ENCODE results near the gene CST1.
"Not testable (repeated sequence)": the region's sequence is repeated elsewhere in the genome, so short reads cannot be mapped to it uniquely, and the experiment has no call there.

Gene CST1

DNA sequence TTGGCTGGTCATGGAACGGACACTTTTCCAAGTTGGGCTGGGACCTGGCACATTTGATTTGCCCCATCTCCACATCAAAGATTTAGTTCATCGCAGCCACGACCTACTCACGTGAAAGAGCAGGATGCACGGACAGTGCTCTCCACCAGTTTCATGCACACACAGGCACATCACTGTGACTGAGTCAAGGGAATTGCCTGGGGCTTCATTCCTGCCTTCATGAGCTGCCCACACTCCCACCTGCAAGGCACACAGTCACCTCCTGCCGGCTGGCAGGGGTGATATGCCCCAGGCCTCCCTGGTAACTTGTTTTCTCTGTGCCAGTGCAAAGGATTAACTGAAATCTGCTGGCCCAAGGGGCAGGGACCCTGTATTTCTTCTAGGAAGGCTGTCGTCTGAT lies 23.3 kb upstream of the CST1 start:
- TF ChIP-seq Cebpa-rat (IDR thresholded peaks at IDR 0.05): no peak
- Histone ChIP-seq H4K20me1 (no peaks in the 10 kb centered on the region), H3K27ac (no peak overlapping the region), H3K4me3 (no peak overlapping the region), H3K9me3 (no peaks in the 10 kb centered on the region), H3K4me1 (peaks cover 48% of the 10 kb centered on the region), H3K9ac (no peak overlapping the region), H3K4me2 (no peak overlapping the region), H3K36me3 (no peaks in the 10 kb centered on the region), H3K27me3 (no peaks in the 10 kb centered on the region)

DNA sequence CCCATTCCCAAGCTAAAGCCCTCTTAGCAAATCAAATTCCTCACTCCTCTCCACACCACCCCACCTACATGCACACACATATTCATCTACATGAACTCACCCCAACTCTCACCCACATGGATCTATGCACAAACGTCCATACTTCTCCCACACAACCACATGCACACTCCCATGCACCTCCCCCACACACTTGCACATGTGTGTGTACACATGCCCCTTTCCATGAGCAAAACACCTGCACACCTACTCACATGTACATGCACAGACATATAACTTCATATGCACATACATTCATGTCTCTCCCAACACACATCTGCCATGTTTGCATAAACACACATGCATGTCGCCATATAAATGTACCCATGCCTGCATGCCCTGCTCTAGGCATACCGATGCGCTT lies 22.8 kb upstream of the CST1 start:
- Histone ChIP-seq H3K27ac (no peak overlapping the region), H3K4me1 (peaks cover 44% of the 10 kb centered on the region), H3K36me3 (no peaks in the 10 kb centered on the region), H3K27me3 (no peaks in the 10 kb centered on the region), H3K9ac (no peak overlapping the region), H3K4me3 (no peak overlapping the region), H3K9me3 (no peaks in the 10 kb centered on the region), H3K4me2 (peak overlapping the region; percentile 17; the same call in 1 of the 2 replicates), H4K20me1 (no peaks in the 10 kb centered on the region)
- TF ChIP-seq Cebpa-rat (IDR thresholded peaks at IDR 0.05): no peak

DNA sequence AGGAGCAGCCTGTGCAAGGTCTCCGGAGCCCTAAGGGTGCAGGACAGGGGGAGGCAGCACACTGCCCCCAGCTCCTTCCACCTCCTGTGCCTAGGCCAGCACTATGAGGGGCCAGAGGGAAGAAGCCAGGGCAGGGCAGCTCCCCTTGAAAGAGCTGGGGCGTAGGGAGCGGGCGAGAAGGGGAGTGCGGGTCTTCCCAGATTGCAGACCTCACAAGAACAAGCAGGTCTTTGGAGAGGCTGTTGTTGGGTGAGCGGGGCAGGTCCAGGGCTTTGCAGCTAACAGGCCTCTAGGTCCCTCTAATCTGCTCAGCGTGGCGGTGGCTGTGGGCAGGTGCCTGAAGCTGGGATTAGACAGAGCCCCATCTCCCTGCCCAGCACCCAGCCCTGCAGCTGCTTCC lies 22.4 kb upstream of the CST1 start:
- Histone ChIP-seq H3K9ac (no peak overlapping the region), H3K9me3 (no peaks in the 10 kb centered on the region), H3K27me3 (no peaks in the 10 kb centered on the region), H3K36me3 (no peaks in the 10 kb centered on the region), H4K20me1 (no peaks in the 10 kb centered on the region), H3K27ac (no peak overlapping the region), H3K4me1 (peaks cover 39% of the 10 kb centered on the region), H3K4me2 (peak overlapping the region; percentile 17; the same call in 1 of the 2 replicates), H3K4me3 (no peak overlapping the region)
- no peak for TF ChIP-seq Cebpa-rat (IDR thresholded peaks at IDR 0.05)

DNA sequence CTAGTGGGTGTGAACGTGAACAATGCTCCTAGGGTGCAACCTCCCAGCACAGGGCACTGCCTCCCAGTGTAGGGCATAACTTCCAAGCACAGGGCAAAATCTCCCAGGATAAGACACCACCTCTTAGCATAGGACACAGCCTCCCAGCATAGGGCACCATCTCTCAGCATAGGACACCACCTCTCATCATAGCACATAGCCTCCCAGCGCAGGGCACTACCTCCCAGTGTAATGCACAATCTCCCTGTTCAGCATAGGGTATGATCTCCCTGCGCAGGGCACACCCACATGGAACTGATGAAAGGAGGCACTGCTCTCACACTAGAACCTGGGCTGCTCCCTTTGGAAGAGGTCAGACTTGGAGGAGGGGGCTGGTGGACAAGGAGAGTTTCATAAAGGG lies 21.3 kb upstream of the CST1 start:
- Histone ChIP-seq H3K4me1 (peaks cover 36% of the 10 kb centered on the region), H4K20me1 (no peaks in the 10 kb centered on the region), H3K9ac (no peak overlapping the region), H3K4me2 (no peak overlapping the region), H3K27ac (no peak overlapping the region), H3K27me3 (no peaks in the 10 kb centered on the region), H3K36me3 (no peaks in the 10 kb centered on the region), H3K4me3 (no peak overlapping the region), H3K9me3 (no peaks in the 10 kb centered on the region)
- TF ChIP-seq Cebpa-rat (IDR thresholded peaks at IDR 0.05): no peak

DNA sequence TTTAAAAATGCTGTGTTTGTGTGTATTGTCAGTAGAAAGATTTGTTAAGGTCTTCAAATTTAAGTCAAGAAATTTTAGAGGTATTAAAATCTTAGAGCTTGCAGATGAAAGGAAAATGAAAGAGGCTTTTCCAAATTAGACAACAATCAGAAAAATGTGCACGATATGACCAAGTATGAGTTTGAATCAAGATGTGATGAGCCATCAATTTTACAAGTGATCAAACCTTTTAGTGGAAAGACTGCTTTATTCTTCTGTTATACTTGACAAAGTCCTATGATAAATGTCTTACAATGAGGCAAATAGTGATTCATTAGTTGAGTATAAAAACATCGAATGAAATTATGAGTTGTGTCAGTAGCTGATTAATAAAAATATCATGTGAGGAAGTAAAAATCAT lies 19.6 kb upstream of the CST1 start:
- H3K27ac ChIP-seq: no peak overlapping the region

DNA sequence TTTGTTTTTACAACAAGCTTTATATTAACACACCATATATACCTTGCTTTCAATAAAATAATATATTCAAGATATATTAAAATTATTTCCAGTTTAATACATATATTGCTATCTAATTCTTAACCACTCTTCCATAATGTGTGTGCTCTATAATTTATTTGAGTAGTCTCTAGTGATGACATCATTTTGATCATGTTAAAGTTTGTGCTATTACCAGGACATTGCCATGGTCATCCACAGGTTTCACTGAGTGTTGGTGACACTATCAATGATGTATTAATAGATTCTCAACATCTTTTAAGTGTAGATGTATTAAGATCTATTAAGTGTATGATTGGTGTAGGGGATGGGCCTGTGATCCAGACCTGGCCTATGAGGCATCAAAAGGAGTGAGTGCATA lies 17.8 kb upstream of the CST1 start:
- not testable (repeated sequence) for H3K36me3 ChIP-seq, H3K4me1 ChIP-seq

More for the DNA sequence above, 19.6 kb upstream of the CST1 start:
- H3K9me3 ChIP-seq: no peaks in the 10 kb centered on the region
- H3K4me3 ChIP-seq: no peak overlapping the region
- H3K36me3 ChIP-seq: no peaks in the 10 kb centered on the region
- no peaks in the 10 kb centered on the region for H3K27me3 ChIP-seq
- H4K20me1 ChIP-seq: no peaks in the 10 kb centered on the region
- TF ChIP-seq Cebpa-rat (IDR thresholded peaks at IDR 0.05): no peak
- no peak overlapping the region for H3K9ac ChIP-seq
- H3K4me1 ChIP-seq: peaks cover 22% of the 10 kb centered on the region
- H3K4me2 ChIP-seq: no peak overlapping the region

DNA sequence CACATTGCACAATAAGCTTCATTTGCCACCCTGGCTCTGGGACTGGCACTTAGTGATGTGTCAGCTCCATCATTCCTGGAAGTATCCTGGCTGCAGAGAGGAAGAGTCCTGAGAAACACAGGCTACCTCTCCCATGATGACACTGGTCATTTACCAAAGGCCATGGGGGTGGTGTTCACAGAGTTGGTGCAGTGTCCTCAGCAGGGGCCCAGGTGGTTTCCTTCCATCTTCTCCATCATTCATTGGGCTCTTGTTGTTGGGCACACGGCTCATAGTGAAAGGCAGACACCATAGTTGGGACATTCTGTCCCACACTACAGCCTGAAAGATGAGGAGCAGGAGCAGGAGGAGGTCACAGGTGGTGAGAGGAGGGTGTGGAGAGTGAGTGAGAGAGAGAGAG lies 15.8 kb upstream of the CST1 start:
- TF ChIP-seq Cebpa-rat (IDR thresholded peaks at IDR 0.05): no peak
- no peak overlapping the region for H3K27ac ChIP-seq

More for the DNA sequence above, 17.8 kb upstream of the CST1 start:
- not testable (repeated sequence) for H3K4me2 ChIP-seq, H3K27me3 ChIP-seq, H3K4me3 ChIP-seq, H3K9me3 ChIP-seq, H4K20me1 ChIP-seq, H3K9ac ChIP-seq, H3K27ac ChIP-seq

DNA sequence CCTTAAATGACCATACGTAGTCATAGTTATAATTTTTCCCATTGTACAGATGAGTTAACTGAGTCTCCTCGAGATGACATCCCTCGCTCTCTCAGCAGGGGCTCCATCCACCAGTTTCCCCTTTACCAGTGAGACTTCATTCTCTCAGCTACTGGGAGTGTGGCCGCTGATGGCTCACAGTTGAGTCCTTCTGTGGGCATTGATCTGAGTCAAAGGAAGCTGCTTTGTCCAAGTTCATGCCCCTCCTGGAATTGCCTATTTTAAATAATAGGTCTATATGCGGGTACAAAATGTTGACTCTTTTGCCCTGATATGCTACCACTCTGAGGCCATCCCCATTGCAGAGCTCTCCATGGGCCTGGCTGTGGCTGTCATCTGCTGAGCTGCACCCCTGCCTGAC lies 14.8 kb upstream of the CST1 start:
- H3K4me2 ChIP-seq: no peak overlapping the region
- H3K9ac ChIP-seq: no peak overlapping the region
- no peaks in the 10 kb centered on the region for H3K9me3 ChIP-seq
- H3K27me3 ChIP-seq: no peaks in the 10 kb centered on the region
- no peaks in the 10 kb centered on the region for H4K20me1 ChIP-seq
- no peak overlapping the region for H3K4me3 ChIP-seq
- H3K27ac ChIP-seq: no peak overlapping the region
- H3K36me3 ChIP-seq: no peaks in the 10 kb centered on the region
- TF ChIP-seq Cebpa-rat (IDR thresholded peaks at IDR 0.05): no peak
- H3K4me1 ChIP-seq: no peaks in the 10 kb centered on the region

More for the DNA sequence above, 15.8 kb upstream of the CST1 start:
- Histone ChIP-seq H3K9me3 (no peaks in the 10 kb centered on the region), H3K36me3 (no peaks in the 10 kb centered on the region), H4K20me1 (no peaks in the 10 kb centered on the region), H3K4me3 (no peak overlapping the region), H3K9ac (no peak overlapping the region), H3K4me1 (no peaks in the 10 kb centered on the region), H3K4me2 (no peak overlapping the region), H3K27me3 (no peaks in the 10 kb centered on the region)

DNA sequence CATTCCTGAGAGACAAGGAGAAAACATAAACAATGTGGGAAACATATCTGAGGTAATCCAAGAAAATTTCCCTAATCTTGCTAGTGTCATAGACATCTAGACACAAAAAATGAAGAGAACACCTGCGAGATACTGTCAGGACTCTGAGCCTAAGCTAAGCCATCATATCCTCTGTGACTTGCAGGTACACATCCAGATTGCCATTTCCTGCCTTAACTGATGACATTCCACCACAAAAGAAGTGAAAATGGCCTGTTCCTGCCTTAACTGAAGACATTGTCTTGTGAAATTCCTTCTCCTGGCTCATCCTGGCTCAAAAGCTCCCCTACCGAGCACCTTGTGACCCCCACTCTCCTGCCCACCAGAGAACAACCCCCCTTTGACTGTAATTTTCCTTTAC lies 13.9 kb upstream of the CST1 start:
- not testable (repeated sequence) for H3K27ac ChIP-seq, H3K36me3 ChIP-seq, H3K9ac ChIP-seq, H3K4me2 ChIP-seq, H3K4me3 ChIP-seq, H4K20me1 ChIP-seq, H3K27me3 ChIP-seq, H3K4me1 ChIP-seq, H3K9me3 ChIP-seq

DNA sequence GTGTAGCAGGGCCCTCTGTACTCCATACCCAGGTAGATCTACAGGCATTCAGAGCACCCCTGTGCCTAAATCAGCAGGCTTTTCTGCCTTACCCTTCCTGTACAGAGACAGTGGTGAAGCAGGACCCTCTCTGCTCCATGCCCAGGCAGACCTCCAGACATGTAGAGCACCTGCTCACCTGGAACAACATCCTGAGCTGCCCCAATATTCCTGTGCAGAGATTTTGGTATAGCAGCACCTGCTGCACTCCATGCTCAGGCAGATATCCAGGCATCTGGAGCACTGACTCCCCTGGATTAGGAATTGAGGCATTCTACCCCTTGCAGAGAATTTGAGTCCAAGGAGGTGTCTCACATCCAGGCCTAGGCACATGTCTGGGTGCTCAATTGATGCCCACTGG lies 12.6 kb upstream of the CST1 start:
- H3K9me3 ChIP-seq: no peaks in the 10 kb centered on the region
- no peak for TF ChIP-seq Cebpa-rat (IDR thresholded peaks at IDR 0.05)
- no peak overlapping the region for H3K4me3 ChIP-seq
- H3K27ac ChIP-seq: no peak overlapping the region
- H3K4me2 ChIP-seq: no peak overlapping the region
- H4K20me1 ChIP-seq: no peaks in the 10 kb centered on the region
- H3K4me1 ChIP-seq: no peaks in the 10 kb centered on the region
- H3K27me3 ChIP-seq: no peaks in the 10 kb centered on the region
- H3K9ac ChIP-seq: no peak overlapping the region
- H3K36me3 ChIP-seq: no peaks in the 10 kb centered on the region

DNA sequence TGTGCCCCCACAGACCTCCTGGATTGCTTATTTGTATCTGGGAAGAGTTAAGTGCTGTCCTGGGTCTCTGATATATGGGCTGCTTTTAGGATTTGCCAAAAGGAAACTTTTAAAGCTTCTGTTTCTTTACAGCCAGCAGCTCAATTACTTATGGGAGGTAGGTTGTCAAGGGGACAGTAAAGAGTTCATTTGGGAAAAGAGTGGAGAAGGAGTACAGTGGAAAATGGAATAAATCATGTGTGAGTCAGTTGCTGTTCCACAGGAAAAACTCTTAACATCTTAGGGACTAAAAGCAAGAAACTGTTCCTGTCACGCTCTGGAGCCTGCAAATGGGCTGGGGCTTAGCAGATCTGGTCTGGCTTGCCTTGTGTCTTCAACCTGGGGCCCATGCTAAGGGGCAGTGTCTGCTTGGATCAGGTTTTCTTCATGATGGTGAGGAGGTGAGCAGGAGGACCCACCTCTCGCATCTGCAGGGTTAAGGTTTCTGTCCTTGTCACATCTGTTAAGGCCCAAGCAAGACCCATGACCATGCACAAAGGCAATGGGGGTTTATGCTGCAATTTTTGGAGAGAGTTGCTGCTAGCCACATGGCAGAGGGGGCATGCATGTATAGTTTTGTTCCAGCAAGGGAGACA lies 8.7 kb upstream of the CST1 start:
- no peaks in the 10 kb centered on the region for H3K36me3 ChIP-seq
- H3K4me2 ChIP-seq: no peak overlapping the region
- no peaks in the 10 kb centered on the region for H4K20me1 ChIP-seq
- no peaks in the 10 kb centered on the region for H3K4me1 ChIP-seq
- no peaks in the 10 kb centered on the region for H3K9me3 ChIP-seq
- H3K9ac ChIP-seq: no peak overlapping the region
- H3K27me3 ChIP-seq: no peaks in the 10 kb centered on the region
- TF ChIP-seq Cebpa-rat (IDR thresholded peaks at IDR 0.05): no peak
- H3K4me3 ChIP-seq: no peak overlapping the region
- no peak overlapping the region for H3K27ac ChIP-seq

DNA sequence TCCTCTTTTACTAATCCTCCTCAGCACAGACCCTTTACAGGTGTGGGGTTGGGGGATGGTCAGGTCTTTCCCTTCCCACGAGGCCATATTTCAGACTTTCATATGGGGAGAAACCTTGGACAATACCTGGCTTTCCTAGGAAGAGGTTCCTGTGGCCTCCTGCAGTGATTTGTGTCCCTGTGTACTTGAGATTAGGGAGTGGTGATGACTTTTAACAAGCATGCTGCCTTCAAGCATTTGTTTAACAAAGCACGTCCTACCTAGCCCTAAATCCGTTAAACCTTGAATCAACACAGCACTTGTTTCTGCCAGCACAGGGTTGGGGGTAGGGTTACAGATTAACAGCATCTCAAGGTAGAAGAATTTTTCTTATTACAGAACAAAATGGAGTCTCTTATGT lies 6.1 kb upstream of the CST1 start:
- not testable (repeated sequence) for H3K27me3 ChIP-seq, H3K4me3 ChIP-seq, H4K20me1 ChIP-seq, H3K4me1 ChIP-seq, H3K36me3 ChIP-seq, H3K4me2 ChIP-seq, H3K9me3 ChIP-seq, H3K27ac ChIP-seq, H3K9ac ChIP-seq

DNA sequence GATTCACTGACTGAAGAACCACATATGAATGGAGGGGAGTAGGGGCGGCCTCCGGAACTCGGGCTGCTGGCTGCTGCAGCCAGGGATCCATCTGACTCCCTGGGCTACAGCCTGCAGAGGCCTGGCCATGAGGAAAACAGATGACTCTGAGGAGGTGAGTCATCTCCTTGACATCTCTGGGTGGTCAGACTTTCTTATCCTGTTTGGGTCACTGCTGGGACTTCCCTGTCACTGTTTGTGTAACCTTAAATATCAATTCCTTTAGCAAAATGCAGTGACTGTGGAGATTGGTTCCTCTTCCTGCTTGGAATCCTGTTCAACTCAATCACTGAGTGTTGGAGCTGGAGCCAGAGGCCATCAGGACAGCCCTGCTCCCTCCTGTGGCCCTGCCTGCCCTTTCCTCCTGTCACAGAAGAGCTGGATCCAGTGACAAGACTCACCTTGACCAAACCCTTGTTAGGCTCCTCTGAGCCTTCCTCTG lies 4.4 kb upstream of the CST1 start:
- H3K27me3 ChIP-seq, H3K36me3 ChIP-seq, H3K9me3 ChIP-seq, H3K4me1 ChIP-seq, H3K27ac ChIP-seq, H3K4me2 ChIP-seq, H4K20me1 ChIP-seq, H3K4me3 ChIP-seq, H3K9ac ChIP-seq: not testable (repeated sequence)
